Suprapubic skin (tissue), 4 donors: ENCODE measurements around the gene IRAG1.

Source experiments
- CTCF ChIP-seq, 2 donors: fragments of 200-600 bp in 1 of 2; fragments of 450-650 bp in 1 of 2; sonication (generic) in 1 of 2; IDR thresholded peaks; one replicate each; pipeline ENCODE4 v1.5.1; 2016 to 2019; ENCODE audit warnings: antibody characterized with exemption in 2 of 2, mild to moderate bottlenecking in 1 of 2, moderate library complexity in 1 of 2
- EP300 ChIP-seq: sonication (generic); formaldehyde crosslinking; IDR thresholded peaks from one replicate; pipeline ENCODE4 v1.6.1; 2017; ENCODE audit warnings: antibody characterized with exemption
- POLR2AphosphoS5 ChIP-seq, 3 donors: sonication (generic); formaldehyde crosslinking; IDR thresholded peaks; one replicate each; pipeline ENCODE4 v1.6.1; 2017; ENCODE audit warnings: antibody characterized with exemption in 3 of 3

DNA sequence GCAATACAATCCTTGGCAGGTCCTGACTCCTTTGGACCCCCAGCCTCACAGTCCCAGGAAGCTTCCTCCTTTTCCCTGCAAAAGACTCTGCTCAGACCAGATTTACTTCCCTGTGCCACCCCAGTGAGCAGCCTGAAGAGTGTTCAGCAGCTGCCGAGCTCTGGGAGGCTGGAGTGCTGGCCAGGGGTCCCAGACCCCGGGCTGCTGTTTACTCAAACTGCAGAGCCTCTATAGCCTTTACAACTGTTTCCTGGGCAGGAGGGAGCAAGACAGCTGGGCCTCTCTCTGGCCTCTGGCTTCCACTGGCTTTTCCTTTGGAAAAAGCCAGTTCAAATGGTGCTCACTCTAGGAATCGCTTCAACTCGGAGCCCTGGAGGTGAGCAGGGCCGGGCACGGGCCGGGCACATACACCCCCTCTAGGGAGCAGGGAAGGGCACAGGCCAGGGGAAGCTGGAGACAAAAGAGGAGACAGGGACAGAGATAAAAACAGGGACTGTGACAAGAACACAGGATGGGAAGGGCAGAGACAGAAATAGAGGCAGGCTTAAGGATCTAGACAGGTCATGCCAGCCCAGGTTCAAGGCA lies 932 bp downstream of the IRAG1 start:
- TF ChIP-seq CTCF (IDR thresholded peaks at IDR 0.05) (no peak), EP300 (no peak), POLR2AphosphoS5 (IDR thresholded peaks at IDR 0.05) (no peak)
